ENCODE results near the gene RAP1B. TPM values are rescaled to one million over a fixed set of nuclear protein-coding genes. Genes with fewer than 3 reads are reported as not detected.

RAP1B gene
- total and polyA plus RNA-seq, 2 of the 13 experiments (the other 11 are each of a cell fraction or from before 2014, with no cell fraction given), result 71.1 to 92.7 TPM

DNA sequence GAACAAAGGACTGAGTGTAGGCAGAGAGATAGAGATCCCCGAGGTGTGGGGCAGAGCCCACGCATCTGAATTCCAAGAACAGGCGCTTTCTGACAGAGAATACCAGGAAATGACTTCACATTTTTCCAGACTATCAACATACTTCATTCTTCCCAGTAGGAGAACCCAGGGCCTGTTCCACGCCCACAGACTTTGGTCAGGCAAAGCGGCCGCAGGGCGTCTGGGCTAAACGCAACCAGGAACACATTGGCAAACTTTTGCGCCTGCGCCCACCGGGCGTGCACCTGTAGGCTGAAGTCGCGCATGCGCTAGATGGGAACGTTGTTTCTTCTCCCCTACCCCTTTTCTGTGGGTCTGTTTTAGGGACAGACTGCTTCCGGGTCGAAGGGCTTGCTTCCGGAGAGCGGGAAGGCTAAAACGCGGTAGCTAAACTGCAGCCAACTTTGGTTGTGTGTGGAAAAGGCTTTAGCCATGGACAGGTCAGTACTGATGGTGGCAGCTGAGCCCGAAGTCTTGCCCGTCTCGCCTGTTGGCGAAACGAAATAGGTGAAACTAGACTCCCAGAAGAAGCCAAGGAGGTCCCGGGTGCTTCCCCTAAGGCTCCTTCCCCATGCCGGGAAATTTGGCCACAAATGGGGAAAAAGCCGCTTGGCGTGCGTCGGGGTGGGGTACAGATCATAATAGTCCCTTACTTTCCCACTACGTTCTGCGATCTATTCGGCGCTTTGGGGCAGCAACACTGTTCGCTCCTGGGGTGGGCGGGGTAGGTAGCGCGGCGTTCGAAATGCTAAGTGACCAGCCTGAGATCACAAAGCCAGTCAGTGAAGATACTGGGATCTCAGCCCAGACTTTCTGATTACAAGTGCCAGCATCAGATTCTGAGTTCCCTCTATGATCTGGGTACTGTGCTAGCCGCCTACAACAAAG, 76.2 kb downstream of the RAP1B start, which contains the start of gene NUP107 (continued):
- TF ChIP-seq KIAA2018 (CRISPR knock-in tag; IDR thresholded peaks at IDR 0.05; ENCODE audit: borderline replicate concordance), result no peak
- no peak for TF ChIP-seq ESRRA (CRISPR knock-in tag; IDR thresholded peaks at IDR 0.05; ENCODE audit: low read depth)
- no peak for TF ChIP-seq ZNF678 (CRISPR knock-in tag; IDR thresholded peaks at IDR 0.05)
- 0 out of 2 replicates have a peak, but pooled peaks have one; percentile 64 for TF ChIP-seq ZNF512B (CRISPR knock-in tag; IDR thresholded peaks at IDR 0.05; ENCODE audit: borderline replicate concordance)
- TF ChIP-seq KLF13 (CRISPR knock-in tag; IDR thresholded peaks at IDR 0.05), result no peak; the same call in none of the 2 replicates
- peak; percentile 79 for TF ChIP-seq HNF4A (CRISPR knock-in tag; IDR thresholded peaks at IDR 0.05)
- no peak for TF ChIP-seq ZMYM2 (CRISPR knock-in tag; IDR thresholded peaks at IDR 0.05)
- TF ChIP-seq CBX2 (IDR thresholded peaks at IDR 0.05; ENCODE audit: low read depth, low read length), result no peak
- no peak for TF ChIP-seq CBX2 (CRISPR knock-in tag; IDR thresholded peaks at IDR 0.05; ENCODE audit: low read depth)
- TF ChIP-seq HCFC1 (IDR thresholded peaks at IDR 0.05; ENCODE audit: low read depth, low read length), result peak; percentile 90
- peak; percentile 99 for TF ChIP-seq SAP130 (CRISPR knock-in tag; IDR thresholded peaks at IDR 0.05; ENCODE audit: low read depth)
- peak; percentile 50; the same call in 1 of the 2 replicates for TF ChIP-seq POGK (CRISPR knock-in tag; conservative IDR thresholded peaks at IDR 0.05)
- no peak for TF ChIP-seq ZNF616 (CRISPR knock-in tag; IDR thresholded peaks at IDR 0.05; ENCODE audit: low read depth)
- TF ChIP-seq ZNF703 (CRISPR knock-in tag; IDR thresholded peaks at IDR 0.05; ENCODE audit: borderline replicate concordance), result no peak

Data from HepG2 (cell line).